ENCODE measurements around the gene NOL3. TPM values are rescaled to one million over a fixed set of nuclear protein-coding genes. Genes with fewer than 3 reads are reported as not detected.

NOL3 gene
- total and polyA plus RNA-seq, 2 of the 4 experiments (the other 2 are of a cell fraction), result 6.1 to 17.2 TPM

DNA sequence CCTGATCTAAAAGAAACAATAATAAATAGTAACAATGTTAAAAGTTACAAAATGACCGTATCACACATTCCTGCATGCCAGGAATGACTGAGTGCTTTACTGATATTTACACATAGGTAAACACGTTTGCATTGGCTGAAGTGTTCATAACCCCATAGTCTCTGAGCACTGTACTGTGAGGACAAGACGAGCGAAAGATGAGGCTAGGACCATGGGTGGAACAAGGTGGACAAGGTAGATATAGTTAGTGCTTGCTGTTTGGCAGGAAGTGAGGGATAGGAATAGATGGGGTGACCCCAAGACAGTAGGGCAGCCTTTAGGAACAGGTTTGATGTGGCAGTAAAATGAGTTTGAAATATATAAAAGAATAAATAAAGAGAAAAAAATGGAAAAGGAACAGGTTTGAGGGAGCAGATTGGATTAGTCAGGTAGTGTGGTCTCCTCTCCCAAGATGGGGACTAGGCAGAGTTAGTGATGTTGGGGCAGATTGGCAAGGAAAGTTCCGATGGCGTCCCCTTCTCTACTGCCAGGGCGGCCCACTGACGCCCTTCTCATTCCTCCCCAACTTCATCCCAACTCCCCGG, 21.2 kb downstream of the NOL3 start:
- Histone ChIP-seq H3K18ac (ENCODE audit: low read depth, low read length) (peak overlapping the region; percentile 34; the same call in 1 of the 2 replicates), H2AK9ac (replicated peaks; ENCODE audit: low read depth, low read length, poor library complexity) (peak overlapping the region; percentile 100), H3K4me1 (ENCODE audit: control insufficient read depth, insufficient read depth, low read length) (peaks cover 19% of the 10 kb centered on the region), H3K4ac (ENCODE audit: low read depth, low read length) (peak overlapping the region; percentile 76), H3K23ac (ENCODE audit: low read depth, low read length) (no peak overlapping the region), H2AK5ac (ENCODE audit: low read depth, low read length) (peak overlapping the region; percentile 90; the same call in 1 of the 2 replicates), H2AFZ (replicated peaks; ENCODE audit: low read length, poor library complexity) (peak overlapping the region; percentile 98), H4K20me1 (ENCODE audit: insufficient read depth, low read length) (peaks cover 23% of the 10 kb centered on the region), H3K27ac (ENCODE audit: insufficient read depth, low read length) (no peak overlapping the region), H3K9me1 (ENCODE audit: insufficient read depth, low read length) (peaks cover 26% of the 10 kb centered on the region), H3K9me3 (ENCODE audit: control insufficient read depth, insufficient read depth, low read length) (no peaks in the 10 kb centered on the region), H3K14ac (replicated peaks; ENCODE audit: low read depth, low read length) (peak overlapping the region; percentile 40), H3K36me3 (ENCODE audit: control insufficient read depth, insufficient read depth, low read length) (peaks cover 31% of the 10 kb centered on the region), H3K9ac (ENCODE audit: low read depth, low read length) (0 out of 2 replicates have a peak overlapping the region, but pooled peaks have one; percentile 24), H2BK120ac (ENCODE audit: low read depth, low read length) (peak overlapping the region; percentile 58; the same call in 1 of the 2 replicates), H3K27me3 (ENCODE audit: control insufficient read depth, insufficient read depth, low read length) (no peaks in the 10 kb centered on the region), H3K4me3 (ENCODE audit: insufficient read depth, low read depth, low read length) (peak overlapping the region; percentile 95), H3K79me1 (ENCODE audit: low read depth in 1 of 2, low read length in 2 of 2) (peaks cover 25 to 48% of the 10 kb centered on the region in 2 experiments), H3K56ac (ENCODE audit: extremely low read depth, insufficient read depth, low read length) (0 out of 2 replicates have a peak overlapping the region, but pooled peaks have one; percentile 9), H4K5ac (ENCODE audit: low read depth, low read length) (peak overlapping the region; percentile 50; the same call in 1 of the 2 replicates), H3K4me2 (ENCODE audit: low read depth, low read length) (peak overlapping the region; percentile 93), H2BK20ac (ENCODE audit: low read depth, low read length) (peak overlapping the region; percentile 37; the same call in 1 of the 2 replicates), H4K91ac (ENCODE audit: insufficient read depth, low read depth, low read length) (no peak overlapping the region), H2BK15ac (ENCODE audit: low read depth, low read length) (peak overlapping the region; percentile 42; the same call in 1 of the 3 replicates), H2BK5ac (ENCODE audit: low read depth, low read length, poor library complexity, severe bottlenecking) (peak overlapping the region; percentile 64), H4K8ac (ENCODE audit: low read depth in 2 of 2, low read length in 2 of 2) (peak overlapping the region; percentile 14 to 59; a peak in 3 of 4 replicates)
- no TSS peak for BruUV-seq (replicated peaks)
- DNase-seq (no peak), ATAC-seq (ENCODE audit: low read depth) (no peak)
- dilution Hi-C loops (cut with HindIII; ENCODE audit: low sequenced_read_pairs, unreplicated experiment) (no loop called here), intact Hi-C loops (cut with micrococcal nuclease) (no loop called here), in situ Hi-C loops (cut with MboI; ENCODE audit: low sequenced_read_pairs) (no loop called here)
- 0% methylated on average over 2 of the region's 9 CpGs; no CpG with 5 or more reads in 1 of the 2 experiments for WGBS, 2 experiments (ENCODE audit: extremely low coverage in 2 of 2, insufficient read length in 1 of 2)
- TF ChIP-seq SMC3 (IDR thresholded peaks at IDR 0.05; ENCODE audit: low read depth, low read length) (no peak), RFX5 (IDR thresholded peaks at IDR 0.05; ENCODE audit: low read depth, low read length) (no peak), MXI1 (IDR thresholded peaks at IDR 0.05; ENCODE audit: borderline replicate concordance, low read depth, low read length) (no peak), CEBPB (IDR thresholded peaks at IDR 0.05; ENCODE audit: low read depth, low read length) (no peak), POLR2A (IDR thresholded peaks at IDR 0.05; ENCODE audit: low read depth, low read length) (no peak), FOS (IDR thresholded peaks at IDR 0.05; ENCODE audit: low read depth, low read length) (no peak), CHD1 (IDR thresholded peaks at IDR 0.05; ENCODE audit: low read depth, low read length) (no peak), MAZ (IDR thresholded peaks at IDR 0.05; ENCODE audit: borderline replicate concordance, low read depth, low read length) (no peak), RAD21 (IDR thresholded peaks at IDR 0.05; ENCODE audit: low read length) (no peak), RCOR1 (IDR thresholded peaks at IDR 0.05; ENCODE audit: insufficient replicate concordance, low read length) (no peak), NFE2L2 (IDR thresholded peaks at IDR 0.05; ENCODE audit: low read depth, low read length) (no peak), MAFK (IDR thresholded peaks at IDR 0.05; ENCODE audit: low read depth, low read length) (no peak)
- TF ChIP-seq, protein P1, sequence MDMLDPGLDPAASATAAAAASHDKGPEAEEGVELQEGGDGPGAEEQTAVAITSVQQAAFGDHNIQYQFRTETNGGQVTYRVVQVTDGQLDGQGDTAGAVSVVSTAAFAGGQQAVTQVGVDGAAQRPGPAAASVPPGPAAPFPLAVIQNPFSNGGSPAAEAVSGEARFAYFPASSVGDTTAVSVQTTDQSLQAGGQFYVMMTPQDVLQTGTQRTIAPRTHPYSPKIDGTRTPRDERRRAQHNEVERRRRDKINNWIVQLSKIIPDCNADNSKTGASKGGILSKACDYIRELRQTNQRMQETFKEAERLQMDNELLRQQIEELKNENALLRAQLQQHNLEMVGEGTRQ (IDR thresholded peaks at IDR 0.05; ENCODE audit: low read depth, low read length), result no peak
- TF ChIP-seq, protein P2, sequence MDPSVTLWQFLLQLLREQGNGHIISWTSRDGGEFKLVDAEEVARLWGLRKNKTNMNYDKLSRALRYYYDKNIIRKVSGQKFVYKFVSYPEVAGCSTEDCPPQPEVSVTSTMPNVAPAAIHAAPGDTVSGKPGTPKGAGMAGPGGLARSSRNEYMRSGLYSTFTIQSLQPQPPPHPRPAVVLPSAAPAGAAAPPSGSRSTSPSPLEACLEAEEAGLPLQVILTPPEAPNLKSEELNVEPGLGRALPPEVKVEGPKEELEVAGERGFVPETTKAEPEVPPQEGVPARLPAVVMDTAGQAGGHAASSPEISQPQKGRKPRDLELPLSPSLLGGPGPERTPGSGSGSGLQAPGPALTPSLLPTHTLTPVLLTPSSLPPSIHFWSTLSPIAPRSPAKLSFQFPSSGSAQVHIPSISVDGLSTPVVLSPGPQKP (IDR thresholded peaks at IDR 0.05; ENCODE audit: borderline replicate concordance, low read depth, low read length), result no peak
- TF ChIP-seq, protein P3, sequence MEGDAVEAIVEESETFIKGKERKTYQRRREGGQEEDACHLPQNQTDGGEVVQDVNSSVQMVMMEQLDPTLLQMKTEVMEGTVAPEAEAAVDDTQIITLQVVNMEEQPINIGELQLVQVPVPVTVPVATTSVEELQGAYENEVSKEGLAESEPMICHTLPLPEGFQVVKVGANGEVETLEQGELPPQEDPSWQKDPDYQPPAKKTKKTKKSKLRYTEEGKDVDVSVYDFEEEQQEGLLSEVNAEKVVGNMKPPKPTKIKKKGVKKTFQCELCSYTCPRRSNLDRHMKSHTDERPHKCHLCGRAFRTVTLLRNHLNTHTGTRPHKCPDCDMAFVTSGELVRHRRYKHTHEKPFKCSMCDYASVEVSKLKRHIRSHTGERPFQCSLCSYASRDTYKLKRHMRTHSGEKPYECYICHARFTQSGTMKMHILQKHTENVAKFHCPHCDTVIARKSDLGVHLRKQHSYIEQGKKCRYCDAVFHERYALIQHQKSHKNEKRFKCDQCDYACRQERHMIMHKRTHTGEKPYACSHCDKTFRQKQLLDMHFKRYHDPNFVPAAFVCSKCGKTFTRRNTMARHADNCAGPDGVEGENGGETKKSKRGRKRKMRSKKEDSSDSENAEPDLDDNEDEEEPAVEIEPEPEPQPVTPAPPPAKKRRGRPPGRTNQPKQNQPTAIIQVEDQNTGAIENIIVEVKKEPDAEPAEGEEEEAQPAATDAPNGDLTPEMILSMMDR (conservative IDR thresholded peaks at IDR 0.05; ENCODE audit: low read depth, low read length), result no peak
- CTCF ChIA-PET, result no interaction called here
- POLR2A ChIA-PET (ENCODE audit: unreplicated experiment), result no interaction called here
